Mesendoderm (in vitro differentiated cells): Measurements from ENCODE around the gene PHLPP2. TPM values are rescaled to one million over a fixed set of nuclear protein-coding genes. Genes with fewer than 3 reads are reported as not detected.
"Not testable (repeated sequence)": the region's sequence is repeated elsewhere in the genome, so short reads cannot be mapped to it uniquely, and the experiment has no call there.

Experiments used
- DNase-seq: peaks from one replicate; pipeline ENCODE4 v3.0.0; 2013
- H2AK5ac ChIP-seq: 2 replicates; pipeline ENCODE4 v1.6.1; 2013; ENCODE audit warnings: low read length, inconsistent platforms
- H2BK120ac ChIP-seq: 2 replicates; pipeline ENCODE4 v1.6.1; 2013; ENCODE audit warnings: low read depth, mild to moderate bottlenecking, low read length, moderate library complexity, mixed read lengths
- H2BK15ac ChIP-seq: replicated peaks from 2 replicates; pipeline ENCODE4 v1.6.1; 2013; ENCODE audit warnings: low read depth, mild to moderate bottlenecking, moderate library complexity
- H2BK5ac ChIP-seq: 2 replicates; pipeline ENCODE4 v1.6.1; 2013; ENCODE audit warnings: low read length, inconsistent platforms
- H3K18ac ChIP-seq: 2 replicates; pipeline ENCODE4 v1.6.1; 2013; ENCODE audit warnings: mild to moderate bottlenecking, low read length, mixed read lengths
- H3K23ac ChIP-seq: one replicate; pipeline ENCODE4 v1.6.1; 2013; ENCODE audit warnings: low read length
- H3K27ac ChIP-seq: 2 replicates; pipeline ENCODE4 v1.5.1; 2013; ENCODE audit warnings: low read depth, mild to moderate bottlenecking, inconsistent platforms, low read length, moderate library complexity
- H3K27me3 ChIP-seq: 2 replicates; pipeline ENCODE4 v1.6.1; 2013; ENCODE audit warnings: low read length, control low read depth, mild to moderate bottlenecking, inconsistent platforms; ENCODE audit not compliant: insufficient read depth, poor library complexity
- H3K36me3 ChIP-seq: 2 replicates; pipeline ENCODE4 v1.6.1; 2013; ENCODE audit warnings: low read length, inconsistent platforms; ENCODE audit not compliant: control insufficient read depth, insufficient read depth
- H3K4ac ChIP-seq: one replicate; pipeline ENCODE4 v1.6.1; 2013; ENCODE audit warnings: low read depth, mild to moderate bottlenecking, low read length, moderate library complexity
- H3K4me1 ChIP-seq: 2 replicates; pipeline ENCODE4 v1.6.1; 2013; ENCODE audit warnings: low read depth, low read length, inconsistent platforms; ENCODE audit not compliant: control insufficient read depth
- H3K4me2 ChIP-seq: 2 replicates; pipeline ENCODE4 v1.6.1; 2013; ENCODE audit warnings: low read length
- H3K4me3 ChIP-seq: 2 replicates; pipeline ENCODE4 v1.5.1; 2013; ENCODE audit warnings: mild to moderate bottlenecking, low read length
- H3K56ac ChIP-seq: one replicate; pipeline ENCODE4 v1.6.1; 2013; ENCODE audit warnings: low read length
- H3K79me1 ChIP-seq: 2 replicates; pipeline ENCODE4 v1.6.1; 2013; ENCODE audit warnings: low read length, inconsistent platforms
- H3K79me2 ChIP-seq: 2 replicates; pipeline ENCODE4 v1.6.1; 2013; ENCODE audit warnings: mild to moderate bottlenecking, low read length; ENCODE audit not compliant: control insufficient read depth, insufficient read depth
- H3K9ac ChIP-seq: 2 replicates; pipeline ENCODE4 v1.6.1; 2013; ENCODE audit warnings: low read length, inconsistent platforms
- H4K5ac ChIP-seq: one replicate; pipeline ENCODE4 v1.6.1; 2013; ENCODE audit warnings: low read length
- H4K8ac ChIP-seq: one replicate; pipeline ENCODE4 v1.6.1; 2013; ENCODE audit warnings: low read depth, mild to moderate bottlenecking, control low read depth, low read length, moderate library complexity
- WGBS: extraction: QIAGEN DNeasy Blood & Tissue Kit; methylation state at CpG from one replicate; pipeline ENCODE4 v1.1.7; 2013; ENCODE audit warnings: low lambda C conversion rate, missing lambda C conversion rate; ENCODE audit not compliant: insufficient coverage; ENCODE audit errors: extremely low coverage; 5-methylcytosine and 5-hydroxymethylcytosine counted together
- small RNA-seq: library from polyadenylated mRNA; stranded (forward); fragments of <200 nt; extraction: miRNeasy Mini kit (QIAGEN cat#:217004); gene quantifications from one replicate; pipeline ENCODE3, GENCODE V24; 2013; ENCODE audit not compliant: insufficient read depth

PHLPP2 gene

DNA sequence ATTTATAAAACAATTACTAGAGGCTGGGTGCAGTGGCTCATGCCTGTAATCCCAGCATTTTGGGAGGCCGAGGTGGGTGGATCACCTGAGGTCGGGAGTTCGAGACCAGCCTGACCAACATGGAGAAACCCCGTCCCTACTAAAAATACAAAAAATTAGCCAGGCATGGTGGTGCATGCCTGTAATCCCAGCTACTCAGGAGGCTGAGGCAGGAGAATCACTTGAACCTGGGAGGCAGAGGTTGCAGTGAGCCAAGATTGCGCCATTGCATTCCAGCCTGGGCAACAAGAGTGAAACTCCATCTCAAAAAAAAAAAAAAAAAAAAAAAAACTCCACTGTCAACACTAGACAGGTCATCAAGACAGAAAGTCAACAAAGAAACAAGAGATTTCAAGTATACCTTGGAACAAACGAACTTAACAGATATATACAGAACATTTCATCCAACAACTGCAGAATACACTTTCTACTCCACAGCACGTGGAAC lies 129.1 kb downstream of the PHLPP2 start:
- not testable (repeated sequence) for DNase-seq, H2AK5ac ChIP-seq, H3K4me1 ChIP-seq, H3K36me3 ChIP-seq, H2BK120ac ChIP-seq, H3K4me3 ChIP-seq, H3K79me2 ChIP-seq, H3K27ac ChIP-seq, H3K4me2 ChIP-seq, H3K23ac ChIP-seq, H3K79me1 ChIP-seq, H3K56ac ChIP-seq, H2BK15ac ChIP-seq, H4K5ac ChIP-seq, H2BK5ac ChIP-seq, H4K8ac ChIP-seq, H3K27me3 ChIP-seq, H3K18ac ChIP-seq, H3K4ac ChIP-seq, H3K9ac ChIP-seq
- WGBS, result no CpG with 5 or more reads among the region's 7 CpGs

Small RNA genes lying within 50 kb of the gene (small RNA-seq; reads per million reads assigned to genes)
- gene RNU6-208P (not detected), gene SNORA70D (not detected), gene SNORD71 (115 reads per million, percentile 96 among the genes with 10 or more reads in this experiment)
